Measurements from ENCODE around the gene CYP8B1. TPM values are rescaled to one million over a fixed set of nuclear protein-coding genes. Genes with fewer than 3 reads are reported as not detected.

Gene CYP8B1
- total and polyA plus RNA-seq, 2 of the 13 experiments (the other 11 are each of a cell fraction or from before 2014, with no cell fraction given), result 0.58 to 2.0 TPM

DNA sequence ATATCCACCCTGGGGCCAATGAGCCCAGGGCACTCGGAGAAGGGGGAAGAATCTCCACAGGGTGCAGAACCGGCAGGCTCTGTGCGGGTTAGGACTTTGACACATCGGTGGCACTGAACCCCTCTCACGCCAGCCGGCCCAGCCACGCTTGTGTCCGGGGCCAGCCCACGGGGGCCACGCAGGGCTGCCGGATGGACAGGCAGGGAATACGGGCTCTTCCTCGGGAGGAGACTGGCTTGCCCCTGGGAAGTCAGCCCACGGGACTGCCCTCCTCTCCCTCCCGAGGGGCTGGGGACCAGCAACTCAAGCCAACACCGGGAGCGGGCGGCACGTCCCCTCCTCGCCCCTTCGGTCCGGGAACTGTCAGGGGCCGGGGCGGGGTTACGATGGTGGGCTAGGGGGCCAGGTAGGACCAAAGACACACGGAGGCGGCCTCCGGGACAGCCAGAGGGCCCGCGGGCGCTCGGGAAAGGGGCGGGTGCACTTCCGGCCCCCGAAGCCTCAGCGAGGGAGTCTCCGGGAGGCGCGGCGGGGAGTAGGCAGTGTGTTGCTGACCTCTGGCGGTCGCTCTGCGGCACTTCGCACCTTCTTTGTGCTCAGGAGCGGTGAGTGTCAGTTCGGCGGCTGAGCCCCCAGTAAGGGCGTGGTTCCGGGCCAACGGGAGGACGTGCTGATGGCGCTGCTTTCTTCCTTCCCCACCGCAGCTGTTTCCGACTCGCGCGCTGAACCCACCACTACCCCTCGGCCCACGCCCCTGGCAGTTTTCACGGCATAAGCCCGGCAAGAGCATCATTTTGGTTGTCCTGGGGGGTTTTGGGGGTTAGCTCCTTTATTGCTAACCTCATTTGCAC lies 5.1 kb upstream of the CYP8B1 start (continued):
- TF ChIP-seq, protein P1, sequence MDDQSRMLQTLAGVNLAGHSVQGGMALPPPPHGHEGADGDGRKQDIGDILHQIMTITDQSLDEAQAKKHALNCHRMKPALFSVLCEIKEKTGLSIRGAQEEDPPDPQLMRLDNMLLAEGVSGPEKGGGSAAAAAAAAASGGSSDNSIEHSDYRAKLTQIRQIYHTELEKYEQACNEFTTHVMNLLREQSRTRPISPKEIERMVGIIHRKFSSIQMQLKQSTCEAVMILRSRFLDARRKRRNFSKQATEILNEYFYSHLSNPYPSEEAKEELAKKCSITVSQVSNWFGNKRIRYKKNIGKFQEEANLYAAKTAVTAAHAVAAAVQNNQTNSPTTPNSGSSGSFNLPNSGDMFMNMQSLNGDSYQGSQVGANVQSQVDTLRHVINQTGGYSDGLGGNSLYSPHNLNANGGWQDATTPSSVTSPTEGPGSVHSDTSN (CRISPR knock-in tag; IDR thresholded peaks at IDR 0.05; ENCODE audit: borderline replicate concordance), result no peak
- TF ChIP-seq MAZ (IDR thresholded peaks at IDR 0.05; ENCODE audit: borderline replicate concordance, low read depth, low read length) (peak; percentile 69; the same call in 1 of the 2 replicates), MAZ (CRISPR knock-in tag; IDR thresholded peaks at IDR 0.05; ENCODE audit: low read depth) (peak; percentile 79), KDM5B (CRISPR knock-in tag; IDR thresholded peaks at IDR 0.05; ENCODE audit: borderline replicate concordance) (peak; percentile 66; the same call in 1 of the 2 replicates), ZNF383 (CRISPR knock-in tag; IDR thresholded peaks at IDR 0.05; ENCODE audit: borderline replicate concordance) (no peak), ZNF121 (CRISPR knock-in tag; IDR thresholded peaks at IDR 0.05) (no peak), ZNF598 (CRISPR knock-in tag; IDR thresholded peaks at IDR 0.05; ENCODE audit: borderline replicate concordance) (no peak), ZNF256 (CRISPR knock-in tag; conservative IDR thresholded peaks at IDR 0.05) (no peak), PHB2 (IDR thresholded peaks at IDR 0.05; ENCODE audit: partially characterized antibody) (no peak), RXRA (CRISPR knock-in tag; IDR thresholded peaks at IDR 0.05) (peak; percentile 54; the same call in 1 of the 2 replicates), ZNF350 (CRISPR knock-in tag; IDR thresholded peaks at IDR 0.05; ENCODE audit: borderline replicate concordance, low read depth) (peak; percentile 78; the same call in 1 of the 2 replicates), MYNN (CRISPR knock-in tag; IDR thresholded peaks at IDR 0.05; ENCODE audit: low read depth) (no peak), ATRX (CRISPR knock-in tag; IDR thresholded peaks at IDR 0.05; ENCODE audit: borderline replicate concordance) (no peak), FOSL2 (CRISPR knock-in tag; IDR thresholded peaks at IDR 0.05) (no peak), ZNF788 (CRISPR knock-in tag; IDR thresholded peaks at IDR 0.05; ENCODE audit: borderline replicate concordance) (peak; percentile 79; the same call in 1 of the 2 replicates), NAIF1 (CRISPR knock-in tag; IDR thresholded peaks at IDR 0.05; ENCODE audit: borderline replicate concordance) (no peak), KLF16 (CRISPR knock-in tag; IDR thresholded peaks at IDR 0.05) (no peak), THYN1 (CRISPR knock-in tag; IDR thresholded peaks at IDR 0.05; ENCODE audit: borderline replicate concordance, low read depth) (no peak)
- TF ChIP-seq, protein P2, sequence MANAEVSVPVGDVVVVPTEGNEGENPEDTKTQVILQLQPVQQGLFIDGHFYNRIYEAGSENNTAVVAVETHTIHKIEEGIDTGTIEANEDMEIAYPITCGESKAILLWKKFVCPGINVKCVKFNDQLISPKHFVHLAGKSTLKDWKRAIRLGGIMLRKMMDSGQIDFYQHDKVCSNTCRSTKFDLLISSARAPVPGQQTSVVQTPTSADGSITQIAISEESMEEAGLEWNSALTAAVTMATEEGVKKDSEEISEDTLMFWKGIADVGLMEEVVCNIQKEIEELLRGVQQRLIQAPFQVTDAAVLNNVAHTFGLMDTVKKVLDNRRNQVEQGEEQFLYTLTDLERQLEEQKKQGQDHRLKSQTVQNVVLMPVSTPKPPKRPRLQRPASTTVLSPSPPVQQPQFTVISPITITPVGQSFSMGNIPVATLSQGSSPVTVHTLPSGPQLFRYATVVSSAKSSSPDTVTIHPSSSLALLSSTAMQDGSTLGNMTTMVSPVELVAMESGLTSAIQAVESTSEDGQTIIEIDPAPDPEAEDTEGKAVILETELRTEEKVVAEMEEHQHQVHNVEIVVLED (CRISPR knock-in tag; IDR thresholded peaks at IDR 0.05; ENCODE audit: borderline replicate concordance), result no peak
- TF ChIP-seq, protein P3, sequence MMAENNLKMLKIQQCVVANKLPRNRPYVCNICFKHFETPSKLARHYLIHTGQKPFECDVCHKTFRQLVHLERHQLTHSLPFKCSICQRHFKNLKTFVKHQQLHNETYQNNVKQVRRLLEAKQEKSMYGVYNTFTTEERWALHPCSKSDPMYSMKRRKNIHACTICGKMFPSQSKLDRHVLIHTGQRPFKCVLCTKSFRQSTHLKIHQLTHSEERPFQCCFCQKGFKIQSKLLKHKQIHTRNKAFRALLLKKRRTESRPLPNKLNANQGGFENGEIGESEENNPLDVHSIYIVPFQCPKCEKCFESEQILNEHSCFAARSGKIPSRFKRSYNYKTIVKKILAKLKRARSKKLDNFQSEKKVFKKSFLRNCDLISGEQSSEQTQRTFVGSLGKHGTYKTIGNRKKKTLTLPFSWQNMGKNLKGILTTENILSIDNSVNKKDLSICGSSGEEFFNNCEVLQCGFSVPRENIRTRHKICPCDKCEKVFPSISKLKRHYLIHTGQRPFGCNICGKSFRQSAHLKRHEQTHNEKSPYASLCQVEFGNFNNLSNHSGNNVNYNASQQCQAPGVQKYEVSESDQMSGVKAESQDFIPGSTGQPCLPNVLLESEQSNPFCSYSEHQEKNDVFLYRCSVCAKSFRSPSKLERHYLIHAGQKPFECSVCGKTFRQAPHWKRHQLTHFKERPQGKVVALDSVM (CRISPR knock-in tag; IDR thresholded peaks at IDR 0.05), result peak; percentile 63; the same call in 1 of the 2 replicates
- TF ChIP-seq, protein P4, sequence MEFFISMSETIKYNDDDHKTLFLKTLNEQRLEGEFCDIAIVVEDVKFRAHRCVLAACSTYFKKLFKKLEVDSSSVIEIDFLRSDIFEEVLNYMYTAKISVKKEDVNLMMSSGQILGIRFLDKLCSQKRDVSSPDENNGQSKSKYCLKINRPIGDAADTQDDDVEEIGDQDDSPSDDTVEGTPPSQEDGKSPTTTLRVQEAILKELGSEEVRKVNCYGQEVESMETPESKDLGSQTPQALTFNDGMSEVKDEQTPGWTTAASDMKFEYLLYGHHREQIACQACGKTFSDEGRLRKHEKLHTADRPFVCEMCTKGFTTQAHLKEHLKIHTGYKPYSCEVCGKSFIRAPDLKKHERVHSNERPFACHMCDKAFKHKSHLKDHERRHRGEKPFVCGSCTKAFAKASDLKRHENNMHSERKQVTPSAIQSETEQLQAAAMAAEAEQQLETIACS (CRISPR knock-in tag; IDR thresholded peaks at IDR 0.05), result no peak
- TF ChIP-seq, protein P5, sequence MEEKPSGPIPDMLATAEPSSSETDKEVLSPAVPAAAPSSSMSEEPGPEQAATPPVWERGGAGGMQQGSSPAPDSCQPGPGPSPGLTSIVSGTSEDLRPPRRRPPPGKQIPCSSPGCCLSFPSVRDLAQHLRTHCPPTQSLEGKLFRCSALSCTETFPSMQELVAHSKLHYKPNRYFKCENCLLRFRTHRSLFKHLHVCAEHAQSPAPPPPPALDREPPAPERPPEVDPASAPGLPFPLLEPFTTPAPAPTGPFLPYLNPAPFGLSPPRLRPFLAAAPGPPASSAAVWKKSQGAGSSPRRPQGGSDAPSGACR (CRISPR knock-in tag; IDR thresholded peaks at IDR 0.05), result no peak

All from HepG2 (cell line).